Suppressor macrophage (primary cell): Measurements from ENCODE around the gene DXO.

ENCODE experiments used
- DNase-seq, 4 experiments: peaks; one replicate each; pipeline ENCODE4 v3.0.0-alpha.2; 2020 to 2022

The DXO gene

GRCh38 chr6:31927242-31927862 lies 44.6 kb downstream of the DXO start, which contains the start of gene C2:
Gene C2, plus strand, starts transcription at chr6:31927717. Its CDS starts 36 bp downstream, at chr6:31927753.
- DNase-seq = peak in 2 of 4 experiments; percentile 35 to 48

GRCh38 chr6:31922942-31923341 lies 49.0 kb downstream of the DXO start:
- peak in 3 of 4 experiments; percentile 33 to 58 (median 38) for DNase-seq

GRCh38 chr6:31920811-31921210 lies 51.1 kb downstream of the DXO start:
- peak; percentile 46 to 70 (median 66) for DNase-seq
